ENCODE results near the gene RHOF. TPM values are rescaled to one million over a fixed set of nuclear protein-coding genes. Genes with fewer than 3 reads are reported as not detected.

The RHOF gene
- total RNA-seq, 4 donors from 2014 or later = 14.1 to 24.3 (median 18.1) TPM

DNA sequence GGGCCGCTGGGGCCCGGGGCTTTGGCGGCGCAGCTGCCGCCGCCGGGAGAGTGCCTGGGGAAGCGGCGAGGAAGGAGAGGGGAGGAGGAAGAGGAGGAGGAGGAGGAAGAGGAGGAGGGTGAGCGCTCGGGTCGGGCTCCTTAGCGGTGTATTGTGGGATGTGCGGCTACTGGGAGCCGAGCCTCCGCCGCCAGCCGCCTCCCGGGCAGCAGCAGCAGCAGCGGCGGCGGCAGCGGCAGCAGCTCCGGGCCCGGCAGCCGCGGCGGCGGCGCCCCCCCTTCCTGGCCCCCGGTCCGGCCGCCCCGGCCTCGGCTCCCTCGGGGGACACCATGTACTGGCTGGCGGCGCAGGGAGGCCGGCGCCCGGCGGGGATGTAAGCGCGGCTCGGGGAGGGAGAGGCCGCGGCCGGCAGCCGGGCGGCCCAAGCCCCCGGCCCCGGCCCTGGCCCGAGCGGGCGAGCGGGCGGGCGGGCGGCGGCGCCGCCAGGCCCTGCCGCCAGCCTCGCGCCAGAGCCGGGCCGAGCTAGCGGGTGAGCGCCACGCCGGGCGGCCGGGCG lies 10.5 kb upstream of the RHOF start, which contains the start of gene SETD1B:
SETD1B (plus strand) TSS at position 149 of the 556 bp plus-strand sequence. CDS start 729 bp downstream, outside the sequence.
- WGBS, 2 donors = 1% methylated on average over 13 to 26 of the region's 74 CpGs
- peaks cover 0 to 42% (median 29%) of the 10 kb centered on the region in 4 donors for H3K4me1 ChIP-seq
- TF ChIP-seq, protein P1, sequence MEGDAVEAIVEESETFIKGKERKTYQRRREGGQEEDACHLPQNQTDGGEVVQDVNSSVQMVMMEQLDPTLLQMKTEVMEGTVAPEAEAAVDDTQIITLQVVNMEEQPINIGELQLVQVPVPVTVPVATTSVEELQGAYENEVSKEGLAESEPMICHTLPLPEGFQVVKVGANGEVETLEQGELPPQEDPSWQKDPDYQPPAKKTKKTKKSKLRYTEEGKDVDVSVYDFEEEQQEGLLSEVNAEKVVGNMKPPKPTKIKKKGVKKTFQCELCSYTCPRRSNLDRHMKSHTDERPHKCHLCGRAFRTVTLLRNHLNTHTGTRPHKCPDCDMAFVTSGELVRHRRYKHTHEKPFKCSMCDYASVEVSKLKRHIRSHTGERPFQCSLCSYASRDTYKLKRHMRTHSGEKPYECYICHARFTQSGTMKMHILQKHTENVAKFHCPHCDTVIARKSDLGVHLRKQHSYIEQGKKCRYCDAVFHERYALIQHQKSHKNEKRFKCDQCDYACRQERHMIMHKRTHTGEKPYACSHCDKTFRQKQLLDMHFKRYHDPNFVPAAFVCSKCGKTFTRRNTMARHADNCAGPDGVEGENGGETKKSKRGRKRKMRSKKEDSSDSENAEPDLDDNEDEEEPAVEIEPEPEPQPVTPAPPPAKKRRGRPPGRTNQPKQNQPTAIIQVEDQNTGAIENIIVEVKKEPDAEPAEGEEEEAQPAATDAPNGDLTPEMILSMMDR (IDR thresholded peaks at IDR 0.05) = peak in 1 of 5 experiments; percentile 30
- TF ChIP-seq POLR2A (IDR thresholded peaks at IDR 0.05) = no peak
- peak within 1 kb of the TSS; percentile 66 to 88 (median 78) for H3K4me3 ChIP-seq
- peaks cover 0 to 16% (median 8%) of the 10 kb centered on the region in 3 donors for H3K36me3 ChIP-seq
- H3K27me3 ChIP-seq = no peaks in the 10 kb centered on the region
- DNase-seq (ENCODE audit: low spot score in 2 of 2) = peak in 1 of 2 donors; percentile 45
- no peaks in the 10 kb centered on the region for H3K9me3 ChIP-seq
- H3K27ac ChIP-seq = peak within 1 kb of the TSS; percentile 99 to 100 (median 100)

DNA sequence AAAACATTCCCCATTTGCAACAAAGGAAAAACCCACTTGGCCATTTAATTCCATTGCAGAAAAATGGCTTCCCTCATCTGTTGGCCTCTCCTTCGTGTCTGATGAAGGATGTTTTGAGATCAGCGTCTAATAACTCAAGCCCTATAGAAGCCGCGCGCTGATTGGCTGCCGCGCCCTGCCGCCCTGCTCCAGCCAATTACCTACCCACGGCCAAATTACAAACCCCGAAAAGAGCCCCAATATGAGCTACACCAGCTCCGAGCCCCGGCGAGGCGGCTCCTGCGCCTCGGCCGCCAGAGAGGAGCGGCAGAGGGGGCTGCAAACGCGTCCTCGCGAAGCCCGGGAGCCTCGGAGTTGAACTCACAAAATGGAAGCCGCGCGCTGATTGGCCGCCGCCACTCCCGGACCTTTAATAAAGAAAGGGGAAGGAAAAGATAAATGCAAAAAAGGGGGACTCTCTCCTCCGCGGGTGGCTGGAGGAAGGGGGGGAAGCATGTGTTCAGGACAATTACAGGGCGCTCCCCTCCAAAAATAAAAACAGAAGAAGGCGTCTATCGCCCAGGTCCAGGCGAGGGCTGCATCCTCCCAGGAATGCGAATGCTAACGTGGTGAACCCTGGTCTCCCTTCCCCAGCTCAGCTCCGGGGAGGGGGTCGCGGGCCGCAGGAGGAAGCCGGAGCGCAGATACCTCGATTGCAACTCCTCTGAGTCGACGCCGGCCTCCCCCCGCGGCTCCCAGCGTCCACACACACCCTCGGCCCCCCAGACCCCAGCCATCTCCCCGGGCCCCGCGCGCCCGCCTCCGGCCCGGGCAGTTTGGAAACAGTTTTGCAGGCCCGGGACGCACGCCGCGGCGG lies 9.6 kb upstream of the RHOF start:
- peak overlapping the region; percentile 99 to 100 (median 100) for H3K27ac ChIP-seq
- no peaks in the 10 kb centered on the region for H3K9me3 ChIP-seq
- peaks cover 0 to 44% (median 38%) of the 10 kb centered on the region in 4 donors for H3K4me1 ChIP-seq
- no peaks in the 10 kb centered on the region for H3K27me3 ChIP-seq
- TF ChIP-seq POLR2A (IDR thresholded peaks at IDR 0.05) = peak; percentile 91 to 97
- TF ChIP-seq, protein P1 (IDR thresholded peaks at IDR 0.05) = peak in 1 of 5 experiments; percentile 6
- TF ChIP-seq EP300 (IDR thresholded peaks at IDR 0.05) = peak; percentile 51 to 100
- DNase-seq (ENCODE audit: low spot score in 2 of 2) = peak; percentile 89 to 95
- WGBS, 2 donors = 0% methylated on average over 60 to 61 of the region's 65 CpGs
- peaks cover 0 to 8% (median 2%) of the 10 kb centered on the region in 3 donors for H3K36me3 ChIP-seq
- peak overlapping the region; percentile 66 to 88 (median 78) for H3K4me3 ChIP-seq

DNA sequence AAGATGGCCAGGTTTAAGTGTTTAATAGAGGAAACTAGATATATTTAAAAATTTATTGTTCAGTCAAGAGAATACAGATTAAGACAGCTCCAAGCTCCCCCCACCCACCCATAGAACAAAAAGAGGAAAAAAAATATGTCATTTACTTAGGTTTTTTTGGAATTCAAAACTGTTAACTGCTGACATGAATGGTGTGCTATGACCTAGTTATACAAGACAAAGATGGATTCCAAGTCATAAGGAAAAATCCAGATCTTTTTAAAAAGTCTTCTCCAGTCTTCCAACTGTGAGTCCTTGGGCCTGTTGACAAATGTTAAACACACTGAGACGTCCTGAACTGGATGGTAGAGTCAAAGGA lies 9.0 kb upstream of the RHOF start:
- TF ChIP-seq, protein P1 (IDR thresholded peaks at IDR 0.05) = no peak
- TF ChIP-seq POLR2A (IDR thresholded peaks at IDR 0.05) = no peak
- DNase-seq (ENCODE audit: low spot score in 2 of 2) = no peak
- H3K9me3 ChIP-seq = no peaks in the 10 kb centered on the region
- peak overlapping the region; percentile 66 to 88 (median 78) for H3K4me3 ChIP-seq
- H3K27ac ChIP-seq = peak overlapping the region; percentile 99 to 100 (median 100)
- 0% methylated on average over 1 of the region's 1 CpG for WGBS, 2 donors
- H3K36me3 ChIP-seq = peaks cover 0 to 2% (median 0%) of the 10 kb centered on the region in 3 donors
- peaks cover 0 to 45% (median 41%) of the 10 kb centered on the region in 4 donors for H3K4me1 ChIP-seq
- no peaks in the 10 kb centered on the region for H3K27me3 ChIP-seq

DNA sequence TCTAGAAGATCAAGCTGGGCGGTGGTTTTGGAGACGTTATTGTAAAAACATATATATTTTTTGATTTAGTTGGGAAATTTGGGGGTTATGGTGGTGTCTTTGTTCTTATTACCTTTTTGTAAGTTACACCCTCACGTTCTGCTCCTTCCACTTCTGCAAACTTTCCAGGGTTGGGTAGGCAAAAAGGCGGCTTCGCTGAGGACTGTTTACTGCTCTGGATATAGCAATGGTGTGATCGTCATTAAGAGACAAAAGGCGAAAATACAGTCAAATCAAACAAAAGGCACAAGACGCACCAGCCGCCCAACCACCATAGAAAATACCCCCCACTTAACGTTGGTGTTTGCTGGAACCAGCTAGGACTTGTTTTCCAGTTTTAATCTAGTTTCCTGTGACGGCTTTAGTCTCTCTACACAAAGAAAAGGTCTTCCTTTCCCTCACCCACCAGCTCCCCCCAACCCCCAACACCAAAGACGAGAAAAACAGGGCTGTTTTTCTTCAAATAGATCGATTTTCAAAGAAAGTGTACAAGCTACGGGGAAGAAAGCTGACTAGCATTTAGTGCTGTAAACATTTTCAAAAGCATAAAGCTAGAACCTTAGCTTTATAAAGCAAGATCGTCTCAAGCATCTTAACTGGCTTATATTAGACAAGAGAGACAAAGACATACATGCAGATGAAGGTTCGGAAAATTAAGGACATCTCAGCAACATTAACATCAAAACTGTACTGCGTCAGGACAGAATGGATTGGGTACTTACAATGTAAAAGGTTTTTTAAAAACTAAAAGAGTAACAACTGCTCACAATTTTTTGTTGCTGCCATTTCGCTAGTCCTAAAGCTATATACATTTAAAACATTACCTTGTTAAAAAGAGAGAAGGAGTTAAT lies 8.4 kb upstream of the RHOF start:
- Histone ChIP-seq H3K27ac (peak overlapping the region; percentile 99 to 100 (median 100)), H3K4me3 (peak overlapping the region; percentile 66 to 88 (median 78)), H3K36me3 (no peaks in the 10 kb centered on the region), H3K4me1 (peaks cover 0 to 45% (median 41%) of the 10 kb centered on the region in 4 donors), H3K9me3 (no peaks in the 10 kb centered on the region), H3K27me3 (no peaks in the 10 kb centered on the region)
- TF ChIP-seq, protein P1 (IDR thresholded peaks at IDR 0.05) = no peak
- TF ChIP-seq EP300 (IDR thresholded peaks at IDR 0.05) (no peak), POLR2A (IDR thresholded peaks at IDR 0.05) (no peak)
- WGBS, 2 donors = 1 to 2% methylated on average over 18 of the region's 18 CpGs
- peak in 1 of 2 donors; percentile 18 for DNase-seq (ENCODE audit: low spot score in 2 of 2)

Data from tibial nerve (tissue), 4 donors.